SK-N-MC (cell line): ENCODE data around the gene GRB2.

Experiments used
- EZH2 ChIP-seq: fragments of 200-600 bp; sonication (generic); IDR thresholded peaks from one replicate; pipeline ENCODE4 v1.6.1; 2017; ENCODE audit warnings: antibody characterized with exemption
- FOXP2 ChIP-seq: optimal IDR thresholded peaks from 2 replicates; pipeline ENCODE3; 2011; ENCODE audit warnings: mild to moderate bottlenecking, moderate library complexity; ENCODE audit not compliant: insufficient read depth; ENCODE audit errors: extremely low read length, control extremely low read depth
- POLR2AphosphoS5 ChIP-seq: IDR thresholded peaks from 2 replicates; pipeline ENCODE4 v1.6.1; 2012; ENCODE audit warnings: mild to moderate bottlenecking, low read depth, low read length, borderline replicate concordance

- TF ChIP-seq POLR2AphosphoS5 (no peak), EZH2 (no peak), FOXP2 (no peak)
Observed at GRCh38 chr17:75407655-75408352, 2.3 kb upstream of the GRB2 start.
